Nephron (organoid): ENCODE measurements around the gene ARMS2.

Source experiments
- H3K27ac Mint-ChIP-seq, 3 experiments: 2 replicates each; pipeline ENCODE4 v1.8.0; 2020; ENCODE audit warnings: mixed read lengths in 3 of 3, mild to moderate bottlenecking in 2 of 3, moderate library complexity in 1 of 3
- H3K27me3 Mint-ChIP-seq: 2 replicates; pipeline ENCODE4 v1.8.0; 2021; ENCODE audit warnings: low read depth, mild to moderate bottlenecking, moderate library complexity, mixed read lengths
- H3K36me3 Mint-ChIP-seq: 2 replicates; pipeline ENCODE4 v1.8.0; 2020; ENCODE audit warnings: low read depth, mixed read lengths
- H3K4me1 Mint-ChIP-seq: 2 replicates; pipeline ENCODE4 v1.8.0; 2020; ENCODE audit warnings: mixed read lengths
- H3K4me3 Mint-ChIP-seq, 3 experiments: 2 replicates each; pipeline ENCODE4 v1.8.0; 2020; ENCODE audit warnings: mild to moderate bottlenecking in 3 of 3, mixed read lengths in 3 of 3, moderate library complexity in 2 of 3
- H3K9me3 Mint-ChIP-seq: 2 replicates; pipeline ENCODE4 v1.8.0; 2020; ENCODE audit warnings: mixed read lengths
- TF ChIP-seq, protein P1 (sequence below), 3 experiments: fragments of 200-600 bp; sonication (generic); IDR thresholded peaks; one replicate each; pipeline ENCODE4 v1.5.0; 2021; ENCODE audit warnings: antibody characterized with exemption in 3 of 3; ENCODE audit not compliant: unreplicated experiment in 3 of 3

ARMS2 gene

DNA sequence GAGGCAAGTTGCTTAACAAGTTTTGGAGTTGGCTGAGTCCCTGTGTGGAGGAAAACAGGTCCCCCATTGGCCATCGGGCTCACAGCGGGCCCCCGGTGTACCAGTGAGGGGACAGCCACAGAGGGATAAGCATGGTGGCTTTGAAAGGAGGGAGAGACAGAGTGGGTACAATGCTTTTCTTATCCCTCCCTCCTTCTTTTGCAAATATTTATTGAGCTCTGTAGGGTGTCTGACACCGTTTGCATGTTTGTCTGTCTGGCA lies 9.7 kb downstream of the ARMS2 start:
- TF ChIP-seq, protein P1, sequence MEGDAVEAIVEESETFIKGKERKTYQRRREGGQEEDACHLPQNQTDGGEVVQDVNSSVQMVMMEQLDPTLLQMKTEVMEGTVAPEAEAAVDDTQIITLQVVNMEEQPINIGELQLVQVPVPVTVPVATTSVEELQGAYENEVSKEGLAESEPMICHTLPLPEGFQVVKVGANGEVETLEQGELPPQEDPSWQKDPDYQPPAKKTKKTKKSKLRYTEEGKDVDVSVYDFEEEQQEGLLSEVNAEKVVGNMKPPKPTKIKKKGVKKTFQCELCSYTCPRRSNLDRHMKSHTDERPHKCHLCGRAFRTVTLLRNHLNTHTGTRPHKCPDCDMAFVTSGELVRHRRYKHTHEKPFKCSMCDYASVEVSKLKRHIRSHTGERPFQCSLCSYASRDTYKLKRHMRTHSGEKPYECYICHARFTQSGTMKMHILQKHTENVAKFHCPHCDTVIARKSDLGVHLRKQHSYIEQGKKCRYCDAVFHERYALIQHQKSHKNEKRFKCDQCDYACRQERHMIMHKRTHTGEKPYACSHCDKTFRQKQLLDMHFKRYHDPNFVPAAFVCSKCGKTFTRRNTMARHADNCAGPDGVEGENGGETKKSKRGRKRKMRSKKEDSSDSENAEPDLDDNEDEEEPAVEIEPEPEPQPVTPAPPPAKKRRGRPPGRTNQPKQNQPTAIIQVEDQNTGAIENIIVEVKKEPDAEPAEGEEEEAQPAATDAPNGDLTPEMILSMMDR (IDR thresholded peaks at IDR 0.05; ENCODE audit: unreplicated experiment in 3 of 3) = no peak
- Mint-ChIP-seq H3K36me3 (no peaks in the 10 kb centered on the region), H3K27me3 (peaks cover 80% of the 10 kb centered on the region), H3K4me3 (peak overlapping the region; percentile 6 to 96 (median 93)), H3K4me1 (peaks cover 35% of the 10 kb centered on the region), H3K9me3 (no peaks in the 10 kb centered on the region), H3K27ac (no peak overlapping the region)

DNA sequence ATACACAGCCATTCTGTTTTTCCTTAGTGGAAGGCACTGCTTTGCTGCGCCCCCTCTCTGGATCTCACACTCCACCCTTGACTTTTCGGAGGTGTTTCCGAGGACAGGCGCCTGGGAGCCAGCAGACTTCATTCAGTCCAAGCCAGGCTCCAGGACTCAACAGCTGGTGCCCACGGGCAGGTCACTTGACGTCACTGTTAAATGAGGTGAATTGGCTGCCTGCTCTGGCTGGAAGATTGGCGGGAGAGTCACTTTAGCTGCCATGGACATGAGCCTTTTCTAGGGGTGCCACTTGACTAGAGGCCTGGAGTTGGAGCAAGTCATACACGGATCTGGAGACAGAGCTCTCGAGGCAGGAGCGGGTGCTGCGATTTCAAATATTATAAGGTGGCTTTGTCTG lies 10.1 kb downstream of the ARMS2 start:
- H3K4me1 Mint-ChIP-seq = peaks cover 36% of the 10 kb centered on the region
- peaks cover 76% of the 10 kb centered on the region for H3K27me3 Mint-ChIP-seq
- TF ChIP-seq, protein P1 (IDR thresholded peaks at IDR 0.05; ENCODE audit: unreplicated experiment in 3 of 3) = no peak
- peak overlapping the region; percentile 6 to 96 (median 63) for H3K4me3 Mint-ChIP-seq
- no peak overlapping the region for H3K27ac Mint-ChIP-seq
- no peaks in the 10 kb centered on the region for H3K36me3 Mint-ChIP-seq
- H3K9me3 Mint-ChIP-seq = no peaks in the 10 kb centered on the region

DNA sequence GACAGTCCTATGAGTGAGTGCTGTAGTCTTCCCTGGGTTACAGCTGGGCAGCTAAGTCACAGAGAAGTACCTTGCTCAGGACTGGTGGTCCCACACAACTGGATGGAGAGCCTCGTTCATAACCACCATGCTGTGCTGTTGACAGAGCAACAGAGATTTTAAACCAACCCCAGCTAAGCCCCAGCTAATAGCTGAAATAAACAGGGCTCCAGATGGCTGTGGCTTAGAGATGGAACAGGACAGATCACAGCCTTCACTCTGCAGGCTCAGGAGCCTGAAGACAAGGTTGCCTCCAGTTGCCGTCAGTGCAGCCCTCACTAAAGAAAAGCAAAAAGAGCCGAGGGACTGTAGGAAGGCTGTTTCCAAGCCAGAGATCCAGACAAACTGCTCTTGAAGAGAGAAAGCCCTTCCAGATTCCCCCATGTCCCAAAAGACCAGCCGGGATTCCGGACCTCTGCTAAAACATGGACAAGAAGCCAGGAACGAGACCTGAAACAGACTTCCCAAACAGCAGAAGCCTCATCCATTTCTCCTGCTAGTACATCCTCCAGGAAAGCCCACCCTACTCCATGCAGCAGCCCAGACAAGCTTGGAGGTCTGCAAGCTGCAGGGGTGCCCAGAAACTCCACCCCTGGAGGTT lies 11.1 kb downstream of the ARMS2 start:
- Mint-ChIP-seq H3K27me3 (peaks cover 70% of the 10 kb centered on the region), H3K27ac (no peak overlapping the region), H3K4me1 (peaks cover 36% of the 10 kb centered on the region), H3K4me3 (peak overlapping the region in 2 of 3 experiments; percentile 52 to 96), H3K9me3 (no peaks in the 10 kb centered on the region), H3K36me3 (no peaks in the 10 kb centered on the region)
- TF ChIP-seq, protein P1 (IDR thresholded peaks at IDR 0.05; ENCODE audit: unreplicated experiment in 3 of 3) = no peak

DNA sequence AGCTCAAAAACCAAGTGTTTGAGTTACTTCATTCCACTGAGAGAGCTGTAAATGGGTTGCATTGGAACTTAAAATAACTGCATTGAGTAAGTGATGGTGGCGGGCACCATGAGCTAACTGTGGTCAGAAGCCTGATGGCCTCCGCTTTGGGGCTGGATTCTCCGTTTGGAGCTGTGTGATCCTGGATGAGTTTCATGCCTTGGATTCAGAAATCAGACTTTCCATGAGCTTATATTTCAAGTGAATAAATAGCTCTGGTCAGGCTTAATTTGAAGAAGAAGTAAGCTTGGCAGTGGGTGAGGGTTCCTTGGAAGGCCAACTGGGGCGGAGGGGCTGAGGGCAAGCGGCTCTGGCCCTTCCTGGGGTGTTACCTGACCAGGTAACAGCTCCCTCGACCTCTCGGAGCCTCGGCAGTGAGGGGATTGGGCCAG lies 12.5 kb downstream of the ARMS2 start:
- TF ChIP-seq, protein P1 (IDR thresholded peaks at IDR 0.05; ENCODE audit: unreplicated experiment in 3 of 3) = no peak
- Mint-ChIP-seq H3K9me3 (no peaks in the 10 kb centered on the region), H3K4me3 (no peak overlapping the region), H3K27me3 (peaks cover 73% of the 10 kb centered on the region), H3K4me1 (peaks cover 32% of the 10 kb centered on the region), H3K27ac (no peak overlapping the region), H3K36me3 (no peaks in the 10 kb centered on the region)

DNA sequence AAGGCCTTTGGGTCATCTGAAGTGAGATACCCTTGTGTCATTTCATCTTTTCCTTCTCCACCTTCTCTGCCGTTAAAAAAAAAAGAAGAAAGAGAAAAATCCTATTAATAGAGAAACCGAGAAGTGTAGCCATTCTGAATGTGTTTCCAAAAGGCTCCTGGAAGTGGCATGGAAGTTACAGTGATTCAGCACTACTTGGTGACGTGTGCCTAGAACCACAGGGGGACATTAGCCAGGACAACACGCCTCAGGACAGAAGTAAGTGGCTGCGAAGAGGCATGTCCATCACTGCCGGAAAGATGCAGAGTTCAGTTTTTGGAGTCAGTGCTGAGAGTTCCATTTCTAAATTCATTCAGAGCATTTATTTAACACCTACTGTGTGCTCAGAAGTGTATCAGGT lies 13.2 kb downstream of the ARMS2 start:
- TF ChIP-seq, protein P1 (IDR thresholded peaks at IDR 0.05; ENCODE audit: unreplicated experiment in 3 of 3) = no peak

DNA sequence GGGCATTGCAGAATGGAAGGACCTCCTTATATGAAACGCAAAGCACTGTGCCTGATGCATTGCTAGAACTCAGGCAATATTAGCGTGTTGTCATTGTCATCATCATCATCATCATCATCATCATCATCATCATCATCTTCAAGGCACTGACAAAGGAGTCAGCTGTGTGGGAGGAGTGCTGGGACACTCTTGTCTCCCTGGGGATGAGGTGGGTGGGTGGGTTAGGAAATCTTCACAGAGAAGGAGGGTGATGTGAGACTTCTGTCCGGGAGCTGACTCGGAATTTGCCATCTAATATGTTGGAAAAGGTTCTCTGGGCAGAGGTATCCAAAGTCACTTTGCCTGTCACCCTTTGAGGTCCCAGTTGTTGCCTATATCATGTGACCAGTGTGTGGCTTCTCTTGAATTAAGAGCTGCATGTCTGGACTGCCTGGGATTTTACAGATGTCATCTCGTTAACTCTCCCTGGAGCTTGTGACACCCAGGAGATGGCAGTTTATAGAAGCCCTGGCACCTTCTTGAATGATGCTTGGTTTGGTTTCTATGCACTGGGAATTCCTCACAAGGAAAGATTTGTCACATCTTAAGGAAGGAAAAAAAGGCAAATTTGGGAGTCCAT lies 14.0 kb downstream of the ARMS2 start:
- Mint-ChIP-seq H3K27me3 (peaks cover 60% of the 10 kb centered on the region), H3K4me1 (peaks cover 20% of the 10 kb centered on the region), H3K36me3 (no peaks in the 10 kb centered on the region), H3K27ac (no peak overlapping the region), H3K4me3 (no peak overlapping the region), H3K9me3 (no peaks in the 10 kb centered on the region)
- TF ChIP-seq, protein P1 (IDR thresholded peaks at IDR 0.05; ENCODE audit: unreplicated experiment in 3 of 3) = no peak

More for the DNA sequence above, 13.2 kb downstream of the ARMS2 start:
- no peak overlapping the region for H3K27ac Mint-ChIP-seq
- no peaks in the 10 kb centered on the region for H3K36me3 Mint-ChIP-seq
- no peak overlapping the region for H3K4me3 Mint-ChIP-seq
- H3K4me1 Mint-ChIP-seq = peaks cover 27% of the 10 kb centered on the region
- peaks cover 67% of the 10 kb centered on the region for H3K27me3 Mint-ChIP-seq
- no peaks in the 10 kb centered on the region for H3K9me3 Mint-ChIP-seq
